Mesenchymal stem cell (in vitro differentiated cells and primary cell): ENCODE measurements around the gene BRIP1.

Source experiments
- DNase-seq: peaks from one replicate; pipeline ENCODE4 v3.0.0-alpha.2; 2013
- H2AFZ ChIP-seq: one replicate; pipeline ENCODE4 v1.6.1; 2013; ENCODE audit warnings: low read depth, mild to moderate bottlenecking, control low read depth, inconsistent platforms, low read length, moderate library complexity
- H2AK5ac ChIP-seq: 2 replicates; pipeline ENCODE4 v1.6.1; 2013; ENCODE audit warnings: low read length, moderate library complexity, mild to moderate bottlenecking, inconsistent platforms; ENCODE audit not compliant: severe bottlenecking
- H2BK120ac ChIP-seq: one replicate; pipeline ENCODE4 v1.6.1; 2013; ENCODE audit warnings: low read depth, mild to moderate bottlenecking, inconsistent platforms, low read length, moderate library complexity
- H2BK12ac ChIP-seq, 2 experiments: one replicate each; pipeline ENCODE4 v1.6.1; 2013; ENCODE audit warnings: inconsistent platforms in 2 of 2, low read length in 2 of 2, mild to moderate bottlenecking in 2 of 2, moderate library complexity in 2 of 2, control low read depth in 1 of 2
- H2BK15ac ChIP-seq: one replicate; pipeline ENCODE4 v1.6.1; 2013; ENCODE audit warnings: mild to moderate bottlenecking, low read depth, inconsistent platforms; ENCODE audit not compliant: poor library complexity, severe bottlenecking
- H2BK5ac ChIP-seq: 2 replicates; pipeline ENCODE4 v1.6.1; 2013; ENCODE audit warnings: low read depth, mild to moderate bottlenecking, low read length, control low read depth, inconsistent platforms; ENCODE audit not compliant: poor library complexity, severe bottlenecking
- H3K14ac ChIP-seq, 2 experiments: one replicate each; pipeline ENCODE4 v1.6.1; 2013; ENCODE audit warnings: inconsistent platforms in 2 of 2, low read length in 2 of 2, control low read depth in 1 of 2, mild to moderate bottlenecking in 1 of 2, moderate library complexity in 1 of 2
- H3K18ac ChIP-seq, 2 experiments: one replicate each; pipeline ENCODE4 v1.6.1; 2013; ENCODE audit warnings: inconsistent platforms in 2 of 2, low read length in 2 of 2, control low read depth in 1 of 2, low read depth in 1 of 2, mild to moderate bottlenecking in 1 of 2
- H3K23ac ChIP-seq, 2 experiments: one replicate each; pipeline ENCODE4 v1.6.1; 2013; ENCODE audit warnings: inconsistent platforms in 2 of 2, low read length in 2 of 2, mild to moderate bottlenecking in 2 of 2, moderate library complexity in 2 of 2, control low read depth in 1 of 2
- H3K27ac ChIP-seq: 2 replicates; pipeline ENCODE4 v1.5.1; 2013; ENCODE audit warnings: mild to moderate bottlenecking, moderate library complexity, low read length, control low read depth, inconsistent platforms; ENCODE audit not compliant: poor library complexity, severe bottlenecking
- H3K27me3 ChIP-seq, 2 experiments: 2 replicates each; pipeline versions ENCODE4 v1.6.1 to v1.7.0; 2013; ENCODE audit warnings: low read length in 2 of 2, mild to moderate bottlenecking in 2 of 2, moderate library complexity in 2 of 2, control low read depth in 1 of 2, inconsistent platforms in 1 of 2; ENCODE audit not compliant: control insufficient read depth in 1 of 2, insufficient read depth in 1 of 2
- H3K36me3 ChIP-seq, 2 experiments: 2 replicates each; pipeline versions ENCODE4 v1.6.1 to v1.7.0; 2013; ENCODE audit warnings: low read length in 2 of 2, control low read depth in 1 of 2, inconsistent platforms in 1 of 2, low read depth in 1 of 2, mild to moderate bottlenecking in 1 of 2; ENCODE audit not compliant: insufficient read depth in 2 of 2, control insufficient read depth in 1 of 2
- H3K4ac ChIP-seq, 2 experiments: one replicate each; pipeline ENCODE4 v1.6.1; 2013; ENCODE audit warnings: inconsistent platforms in 2 of 2, low read length in 2 of 2, mild to moderate bottlenecking in 2 of 2, moderate library complexity in 2 of 2, control low read depth in 1 of 2, low read depth in 1 of 2
- H3K4me1 ChIP-seq: 2 replicates; pipeline ENCODE4 v1.6.1; 2013; ENCODE audit warnings: low read depth, low read length, control low read depth; ENCODE audit not compliant: control insufficient read depth, insufficient read depth
- H3K4me2 ChIP-seq: 2 replicates; pipeline ENCODE4 v1.6.1; 2013; ENCODE audit warnings: low read length, mild to moderate bottlenecking, inconsistent platforms; ENCODE audit not compliant: poor library complexity, severe bottlenecking
- H3K4me3 ChIP-seq, 2 experiments: 2 replicates each; pipeline versions ENCODE4 v1.5.1 to v1.7.0; 2013; ENCODE audit warnings: low read length in 2 of 2, mild to moderate bottlenecking in 2 of 2, control low read depth in 1 of 2, low read depth in 1 of 2; ENCODE audit not compliant: insufficient read depth in 1 of 2
- H3K79me1 ChIP-seq: replicated peaks from 2 replicates; pipeline ENCODE4 v1.6.1; 2013; ENCODE audit warnings: mild to moderate bottlenecking, control low read depth, low read length, inconsistent platforms; ENCODE audit not compliant: poor library complexity, severe bottlenecking
- H3K9ac ChIP-seq: 2 replicates; pipeline ENCODE4 v1.7.0; 2013; ENCODE audit warnings: mild to moderate bottlenecking, low read length, moderate library complexity
- H3K9me3 ChIP-seq: 2 replicates; pipeline ENCODE4 v1.7.0; 2013; ENCODE audit warnings: mild to moderate bottlenecking, low read length; ENCODE audit not compliant: control insufficient read depth
- H4K8ac ChIP-seq: one replicate; pipeline ENCODE4 v1.6.1; 2013; ENCODE audit warnings: inconsistent platforms, mild to moderate bottlenecking, low read length, moderate library complexity
- H4K91ac ChIP-seq: one replicate; pipeline ENCODE4 v1.6.1; 2013; ENCODE audit warnings: mild to moderate bottlenecking, low read length, inconsistent platforms
- WGBS: methylation state at CpG from one replicate; pipeline ENCODE4 v1.1.7; 2013; ENCODE audit warnings: mixed read lengths; 5-methylcytosine and 5-hydroxymethylcytosine counted together

BRIP1 gene

GRCh38 chr17:61794792-61795191 lies 68.5 kb downstream of the BRIP1 start:
- Histone ChIP-seq H2BK15ac (no peak overlapping the region), H3K4me1 (no peaks in the 10 kb centered on the region), H4K91ac (no peak overlapping the region), H2AK5ac (no peak overlapping the region), H3K4me2 (no peak overlapping the region), H3K27ac (no peak overlapping the region), H3K23ac (no peak overlapping the region), H3K4me3 (no peak overlapping the region), H3K27me3 (no peaks in the 10 kb centered on the region), H3K14ac (no peak overlapping the region), H2BK120ac (no peak overlapping the region), H4K8ac (no peak overlapping the region), H3K36me3 (peaks cover 0 to 7% of the 10 kb centered on the region in 2 experiments), H3K9ac (no peak overlapping the region), H2BK12ac (no peak overlapping the region), H3K79me1 (peaks cover 3% of the 10 kb centered on the region), H3K18ac (no peak overlapping the region), H2BK5ac (no peak overlapping the region), H3K4ac (no peak overlapping the region), H2AFZ (no peak overlapping the region), H3K9me3 (no peaks in the 10 kb centered on the region)
- DNase-seq = no peak
- WGBS = 100% methylated on average over 1 of the region's 1 CpG

- H2BK5ac ChIP-seq = no peak overlapping the region
- H3K23ac ChIP-seq = no peak overlapping the region
- no peak overlapping the region for H3K18ac ChIP-seq
- H3K36me3 ChIP-seq = peaks cover 0 to 7% of the 10 kb centered on the region in 2 experiments
- no peak overlapping the region for H3K14ac ChIP-seq
- H2BK12ac ChIP-seq = no peak overlapping the region
- no peaks in the 10 kb centered on the region for H3K27me3 ChIP-seq
- DNase-seq = no peak
- no peaks in the 10 kb centered on the region for H3K9me3 ChIP-seq
- H2BK120ac ChIP-seq = no peak overlapping the region
- no peak overlapping the region for H4K8ac ChIP-seq
- no peak overlapping the region for H2AFZ ChIP-seq
- H3K9ac ChIP-seq = no peak overlapping the region
- H3K4me3 ChIP-seq = no peak overlapping the region
- H2BK15ac ChIP-seq = no peak overlapping the region
- peaks cover 3% of the 10 kb centered on the region for H3K79me1 ChIP-seq
- H3K4ac ChIP-seq = no peak overlapping the region
- H3K27ac ChIP-seq = no peak overlapping the region
- H2AK5ac ChIP-seq = no peak overlapping the region
- WGBS = 100% methylated on average over 2 of the region's 4 CpGs
- H4K91ac ChIP-seq = no peak overlapping the region
- no peaks in the 10 kb centered on the region for H3K4me1 ChIP-seq
- no peak overlapping the region for H3K4me2 ChIP-seq
These were observed 69.1 kb downstream of the BRIP1 start for GRCh38 chr17:61794242-61794641.

DNA sequence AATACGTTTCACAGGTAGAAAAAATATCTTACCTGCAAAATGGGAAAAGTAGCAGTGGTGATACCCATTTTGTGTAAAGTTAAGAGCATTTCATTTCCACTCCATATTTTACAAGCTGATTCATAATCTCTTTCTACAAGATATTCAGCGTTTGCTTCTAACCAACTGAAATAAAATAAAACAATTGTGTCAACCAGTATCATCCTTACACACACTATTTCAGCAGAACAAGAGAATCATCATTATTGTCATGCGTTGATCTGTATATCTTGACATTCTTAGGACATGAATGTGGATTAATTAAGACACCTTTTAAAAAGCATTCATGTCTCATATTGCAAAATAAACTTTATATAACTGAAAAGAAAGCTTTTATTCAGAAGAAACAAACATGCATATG lies 69.8 kb downstream of the BRIP1 start:
- DNase-seq = no peak
- no peaks in the 10 kb centered on the region for H3K9me3 ChIP-seq
- H2BK12ac ChIP-seq = no peak overlapping the region
- no peak overlapping the region for H3K4me2 ChIP-seq
- 88% methylated on average over 1 of the region's 3 CpGs for WGBS
- no peak overlapping the region for H2AFZ ChIP-seq
- H4K91ac ChIP-seq = no peak overlapping the region
- peaks cover 0 to 7% of the 10 kb centered on the region in 2 experiments for H3K36me3 ChIP-seq
- no peak overlapping the region for H2BK5ac ChIP-seq
- no peak overlapping the region for H3K4ac ChIP-seq
- H3K23ac ChIP-seq = no peak overlapping the region
- H3K14ac ChIP-seq = no peak overlapping the region
- H2BK15ac ChIP-seq = no peak overlapping the region
- no peak overlapping the region for H3K27ac ChIP-seq
- no peak overlapping the region for H2AK5ac ChIP-seq
- H3K79me1 ChIP-seq = peaks cover 3% of the 10 kb centered on the region
- H3K9ac ChIP-seq = no peak overlapping the region
- no peak overlapping the region for H2BK120ac ChIP-seq
- H3K18ac ChIP-seq = no peak overlapping the region
- H3K27me3 ChIP-seq = no peaks in the 10 kb centered on the region
- no peak overlapping the region for H3K4me3 ChIP-seq
- H4K8ac ChIP-seq = no peak overlapping the region
- H3K4me1 ChIP-seq = no peaks in the 10 kb centered on the region

- Histone ChIP-seq H3K79me1 (peaks cover 3% of the 10 kb centered on the region), H3K27me3 (no peaks in the 10 kb centered on the region), H3K4me2 (no peak overlapping the region), H2BK5ac (no peak overlapping the region), H2BK120ac (no peak overlapping the region), H3K36me3 (no peaks in the 10 kb centered on the region), H2BK15ac (no peak overlapping the region), H2BK12ac (no peak overlapping the region), H3K4me3 (no peak overlapping the region), H3K4ac (no peak overlapping the region), H3K23ac (no peak overlapping the region), H3K18ac (no peak overlapping the region), H3K27ac (no peak overlapping the region), H4K8ac (no peak overlapping the region), H4K91ac (no peak overlapping the region), H2AK5ac (no peak overlapping the region), H2AFZ (no peak overlapping the region), H3K9ac (no peak overlapping the region), H3K14ac (no peak overlapping the region), H3K4me1 (no peaks in the 10 kb centered on the region), H3K9me3 (no peaks in the 10 kb centered on the region)
- no peak for DNase-seq
These were observed 73.5 kb downstream of the BRIP1 start for GRCh38 chr17:61789872-61790271.
